PC-3 (cell line): Measurements from ENCODE around the gene TAS1R2.

Experiments
- CTCF ChIP-seq: fragments of 300-600 bp; sonication (generic); conservative IDR thresholded peaks from 2 replicates; pipeline ENCODE4 v1.5.1; 2017; ENCODE audit warnings: antibody characterized with exemption, low read depth, mild to moderate bottlenecking, low read length
- EZH2 ChIP-seq: fragments of 300-600 bp; sonication (generic); IDR thresholded peaks from one replicate; pipeline ENCODE4 v1.6.1; 2017; ENCODE audit warnings: antibody characterized with exemption, mild to moderate bottlenecking, low read length; ENCODE audit not compliant: unreplicated experiment
- EZH2phosphoT487 ChIP-seq: fragments of 300-600 bp; sonication (generic); IDR thresholded peaks from 2 replicates; pipeline ENCODE4 v1.6.1; 2018; ENCODE audit warnings: mild to moderate bottlenecking, antibody characterized with exemption, low read length, borderline replicate concordance

DNA sequence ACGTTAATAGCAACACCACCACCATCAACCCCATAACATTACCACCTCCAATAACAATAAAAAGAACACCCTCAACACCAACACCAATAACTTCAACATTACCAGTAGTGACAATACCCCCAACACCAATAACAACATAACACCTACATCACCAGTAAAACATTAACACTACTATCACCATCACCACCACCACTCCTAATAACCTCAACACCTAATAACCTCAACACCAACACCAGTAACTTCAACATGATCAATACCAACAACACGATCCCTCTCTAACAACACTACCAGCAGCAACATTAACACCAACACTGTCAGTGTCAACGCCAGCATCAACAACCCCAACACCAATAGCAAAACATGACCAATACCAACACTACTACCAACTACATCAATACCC lies 57.2 kb downstream of the TAS1R2 start:
- no peak for TF ChIP-seq EZH2phosphoT487
- TF ChIP-seq CTCF, result no peak
- no peak for TF ChIP-seq EZH2
